ENCODE data around the gene CAMK1. TPM values are rescaled to one million over a fixed set of nuclear protein-coding genes. Genes with fewer than 3 reads are reported as not detected.

Gene CAMK1
- total and polyA plus RNA-seq, 9 of the 15 experiments (the other 6 are each of a cell fraction or from before 2014, with no cell fraction given), result 0.23 to 10.7 (median 6.0) TPM

GRCh38 chr3:9786209-9786739, 16.5 kb upstream of the CAMK1 start (continued):
- TF ChIP-seq NR2C1 (IDR thresholded peaks at IDR 0.05) (peak; percentile 61), NR2C1 (tag; IDR thresholded peaks at IDR 0.05) (peak; percentile 45; the same call in 1 of the 2 replicates), TRIM24 (IDR thresholded peaks at IDR 0.05) (peak; percentile 44 to 83; a peak in 3 of 4 replicates), NFIX (CRISPR knock-in tag; IDR thresholded peaks at IDR 0.05; ENCODE audit: low read depth) (no peak), ZNF76 (CRISPR knock-in tag; IDR thresholded peaks at IDR 0.05; ENCODE audit: borderline replicate concordance) (peak; percentile 9; the same call in 1 of the 2 replicates), HMBOX1 (IDR thresholded peaks at IDR 0.05) (peak; percentile 62; the same call in 1 of the 2 replicates), NCOA1 (IDR thresholded peaks at IDR 0.05; ENCODE audit: low read depth) (peak; percentile 59; the same call in 1 of the 2 replicates), TFAP4 (CRISPR knock-in tag; IDR thresholded peaks at IDR 0.05; ENCODE audit: borderline replicate concordance) (peak; percentile 86), RBM25 (IDR thresholded peaks at IDR 0.05; ENCODE audit: low read depth, low read length, severe bottlenecking) (no peak), POLR2AphosphoS2 (IDR thresholded peaks at IDR 0.05; ENCODE audit: low read length) (0 out of 2 replicates have a peak, but pooled peaks have one; percentile 16), CHAMP1 (IDR thresholded peaks at IDR 0.05) (peak; percentile 44; the same call in 1 of the 2 replicates), NKRF (IDR thresholded peaks at IDR 0.05; ENCODE audit: borderline replicate concordance) (0 out of 2 replicates have a peak, but pooled peaks have one; percentile 3), ZNF583 (CRISPR knock-in tag; IDR thresholded peaks at IDR 0.05) (peak; percentile 20; the same call in 1 of the 2 replicates), FUS (optimal IDR thresholded peaks at IDR 0.05; ENCODE audit: low read depth, low read length) (no peak), AFF4 (CRISPR knock-in tag; IDR thresholded peaks at IDR 0.05) (0 out of 2 replicates have a peak, but pooled peaks have one; percentile 61), PKNOX1 (IDR thresholded peaks at IDR 0.05) (0 out of 2 replicates have a peak, but pooled peaks have one; percentile 26), C11orf30 (IDR thresholded peaks at IDR 0.05; ENCODE audit: low read depth) (no peak)
